Epithelial cell of esophagus (primary cell): ENCODE measurements around the gene C1QTNF9B.

Experiments used
- DNase-seq: peaks from one replicate; pipeline ENCODE4 v3.0.0; 2010; ENCODE audit warnings: low read depth
- H3K4me3 ChIP-seq: 2 replicates; pipeline ENCODE4 v1.5.1; 2011; ENCODE audit warnings: mild to moderate bottlenecking, low read length, control low read depth
- CTCF ChIP-seq: IDR thresholded peaks from 2 replicates; pipeline ENCODE4 v1.5.1; 2011; ENCODE audit warnings: low read depth, mild to moderate bottlenecking, low read length, control low read depth, inconsistent platforms; ENCODE audit not compliant: insufficient read depth; ENCODE audit errors: missing control alignments

The C1QTNF9B gene

DNA sequence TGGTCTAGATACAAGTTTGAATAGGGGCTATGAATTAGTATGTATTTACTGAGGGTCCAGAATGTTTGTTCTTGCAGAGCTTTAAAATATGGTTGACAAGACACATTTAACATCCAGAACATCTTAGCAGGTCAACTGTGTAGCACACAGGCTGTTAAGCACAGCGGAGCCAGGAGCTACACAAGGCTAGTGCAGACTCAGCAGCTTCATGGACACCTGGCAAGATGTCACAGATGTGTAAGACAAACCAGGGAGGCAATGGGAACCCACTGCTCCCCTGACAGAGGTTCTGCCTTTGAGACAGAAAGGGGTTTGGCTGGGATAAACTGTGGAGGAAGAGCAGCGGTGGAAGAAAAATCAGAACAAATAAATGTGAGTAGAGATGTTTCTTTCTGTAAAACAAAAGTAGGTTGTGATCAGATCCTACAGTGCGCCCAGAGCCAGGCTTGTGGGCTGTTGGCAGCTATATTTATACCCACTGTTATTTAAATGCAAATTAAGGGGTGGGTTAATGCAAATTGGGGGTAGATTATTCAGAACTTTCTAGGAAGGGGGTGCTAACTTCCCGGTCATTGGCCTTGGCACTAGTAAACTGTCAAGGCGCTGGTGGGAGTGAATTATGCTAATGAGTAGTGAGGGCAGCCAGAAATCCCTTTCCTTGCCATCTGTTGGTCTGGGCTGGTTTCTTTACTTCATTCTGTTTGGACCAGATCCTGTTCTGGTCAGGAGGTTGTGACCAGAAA, 41.1 kb downstream of the C1QTNF9B start:
- H3K4me3 ChIP-seq = no peak overlapping the region
- no peak for TF ChIP-seq CTCF
- no peak for DNase-seq

- H3K4me3 ChIP-seq = no peak overlapping the region
- TF ChIP-seq CTCF = no peak
- no peak for DNase-seq
These were observed 41.9 kb downstream of the C1QTNF9B start for GRCh38 chr13:23855360-23855759.

DNA sequence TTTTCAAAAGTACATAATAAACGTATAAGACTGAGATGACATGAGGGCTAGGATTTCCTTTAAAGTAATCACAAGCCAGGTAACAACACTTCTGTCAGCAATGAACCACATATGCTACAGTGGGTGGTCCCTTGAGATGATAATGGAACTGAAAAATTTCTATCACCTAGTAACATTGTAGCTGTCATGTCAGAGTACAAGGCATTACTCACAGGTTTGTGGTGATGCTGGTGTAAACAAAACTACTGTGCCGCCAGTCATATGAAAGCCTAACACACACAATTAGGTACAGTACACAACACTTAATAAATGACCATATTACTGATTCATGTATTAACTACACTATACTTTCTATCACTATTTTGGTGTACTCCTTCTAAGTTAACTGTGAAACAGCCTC, 45.0 kb downstream of the C1QTNF9B start:
- no peak for TF ChIP-seq CTCF
- H3K4me3 ChIP-seq = no peak overlapping the region
- DNase-seq = peak; percentile 20

- peak; percentile 70 for DNase-seq
- no peak for TF ChIP-seq CTCF
- no peak overlapping the region for H3K4me3 ChIP-seq
These were observed 46.2 kb downstream of the C1QTNF9B start for GRCh38 chr13:23851106-23851505.

DNA sequence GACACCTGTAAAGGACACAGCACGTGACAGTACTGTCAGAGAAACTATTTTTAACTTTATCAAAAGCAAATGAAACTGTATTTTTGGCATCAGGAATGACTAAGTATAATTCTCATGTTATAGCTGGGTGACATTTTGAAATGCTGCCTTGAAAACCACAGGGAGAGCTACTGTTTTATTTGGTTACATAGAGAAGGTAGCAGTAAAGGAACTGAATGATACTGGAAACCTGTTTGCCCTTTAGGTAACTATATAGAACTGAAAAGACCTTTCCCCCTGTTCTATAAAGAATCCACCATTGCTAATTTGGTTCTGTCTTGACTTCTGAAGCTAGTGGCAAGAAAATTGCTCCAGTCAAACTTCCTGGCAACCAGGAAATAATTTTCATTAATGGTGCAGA, 47.2 kb downstream of the C1QTNF9B start:
- TF ChIP-seq CTCF = no peak

GRCh38 chr13:23849670-23850069, 47.6 kb downstream of the C1QTNF9B start:
- DNase-seq = no peak
- H3K4me3 ChIP-seq = no peak overlapping the region
- no peak for TF ChIP-seq CTCF

More for the DNA sequence above, 47.2 kb downstream of the C1QTNF9B start:
- no peak for DNase-seq
- H3K4me3 ChIP-seq = no peak overlapping the region

GRCh38 chr13:23848646-23849141, 48.6 kb downstream of the C1QTNF9B start:
- peak; percentile 70 for DNase-seq
- no peak overlapping the region for H3K4me3 ChIP-seq
- no peak for TF ChIP-seq CTCF
